ENCODE results near the gene L3MBTL2. TPM values are rescaled to one million over a fixed set of nuclear protein-coding genes. Genes with fewer than 3 reads are reported as not detected.
"Not testable (repeated sequence)": the region's sequence is repeated elsewhere in the genome, so short reads cannot be mapped to it uniquely, and the experiment has no call there.

Gene L3MBTL2
- total RNA-seq, 5 donors from 2014 or later (not counting 1 experiment from before 2014, with no cell fraction given), result 31.5 to 46.1 (median 42.1) TPM

- H3K36me3 Mint-ChIP-seq, result peaks cover 43% of the 10 kb centered on the region
- no peak overlapping the region for H3K4me3 Mint-ChIP-seq
- ATAC-seq (replicated peaks in 1 of 4) (no peak), DNase-seq (no peak)
- ChIA-PET CTCF (no interaction called here), POLR2A (no interaction called here)
- H3K4me3 ChIP-seq (ENCODE audit: control insufficient read depth in 1 of 2, extremely low read depth in 1 of 2, low read length in 1 of 2), result no peak overlapping the region
- H3K9me3 ChIP-seq, result no peaks in the 10 kb centered on the region
- no peak overlapping the region for H3K27ac Mint-ChIP-seq
- H3K4me1 ChIP-seq (ENCODE audit: control insufficient read depth in 1 of 2, extremely low read depth in 1 of 2, insufficient read depth in 2 of 2, low read length in 2 of 2), result no peaks in the 10 kb centered on the region
- WGBS (ENCODE audit: insufficient coverage), result 87% methylated on average over 5 of the region's 7 CpGs
- H3K36me3 ChIP-seq (ENCODE audit: control insufficient read depth in 2 of 2, extremely low read depth in 1 of 2, insufficient read depth in 1 of 2, low read length in 1 of 2), result peaks cover 27 to 90% of the 10 kb centered on the region in 2 donors
- no peak overlapping the region for H3K27ac ChIP-seq (ENCODE audit: low read length)
- H3K9me3 Mint-ChIP-seq, result no peaks in the 10 kb centered on the region
- H3K4me1 Mint-ChIP-seq, result no peaks in the 10 kb centered on the region
- H3K27me3 ChIP-seq (replicated peaks in 1 of 2; ENCODE audit: control insufficient read depth in 2 of 2, extremely low read depth in 1 of 2, insufficient read depth in 2 of 2, low read length in 1 of 2), result no peaks in the 10 kb centered on the region
- no peaks in the 10 kb centered on the region for H3K27me3 Mint-ChIP-seq
Observed at GRCh38 chr22:41254230-41254629, 49.1 kb downstream of the L3MBTL2 start.

GRCh38 chr22:41256254-41257253 is 51.4 kb downstream of the L3MBTL2 start:
- DNase-seq (no peak), ATAC-seq (replicated peaks in 1 of 4) (no peak)
- WGBS (ENCODE audit: insufficient coverage), result 96% methylated on average over 9 of the region's 20 CpGs
- Histone ChIP-seq H3K36me3 (ENCODE audit: control insufficient read depth in 2 of 2, extremely low read depth in 1 of 2, insufficient read depth in 1 of 2, low read length in 1 of 2) (peaks cover 21 to 86% of the 10 kb centered on the region in 2 donors), H3K9me3 (no peaks in the 10 kb centered on the region), H3K4me1 (ENCODE audit: control insufficient read depth in 1 of 2, extremely low read depth in 1 of 2, insufficient read depth in 2 of 2, low read length in 2 of 2) (no peaks in the 10 kb centered on the region), H3K27ac (ENCODE audit: low read length) (no peak overlapping the region), H3K27me3 (replicated peaks in 1 of 2; ENCODE audit: control insufficient read depth in 2 of 2, extremely low read depth in 1 of 2, insufficient read depth in 2 of 2, low read length in 1 of 2) (no peaks in the 10 kb centered on the region), H3K4me3 (ENCODE audit: control insufficient read depth in 1 of 2, extremely low read depth in 1 of 2, low read length in 1 of 2) (no peak overlapping the region)
- Mint-ChIP-seq H3K27ac (no peak overlapping the region), H3K27me3 (no peaks in the 10 kb centered on the region), H3K4me1 (no peaks in the 10 kb centered on the region), H3K9me3 (no peaks in the 10 kb centered on the region), H3K36me3 (peaks cover 33% of the 10 kb centered on the region), H3K4me3 (no peak overlapping the region)
- CTCF ChIA-PET, result no interaction called here
- POLR2A ChIA-PET, result no interaction called here

GRCh38 chr22:41257696-41258095 is 52.6 kb downstream of the L3MBTL2 start:
- peaks cover 34% of the 10 kb centered on the region for H3K36me3 Mint-ChIP-seq
- H3K9me3 Mint-ChIP-seq, result no peaks in the 10 kb centered on the region
- H3K36me3 ChIP-seq (ENCODE audit: control insufficient read depth in 2 of 2, extremely low read depth in 1 of 2, insufficient read depth in 1 of 2, low read length in 1 of 2), result peaks cover 25 to 88% of the 10 kb centered on the region in 2 donors
- H3K4me3 Mint-ChIP-seq, result no peak overlapping the region
- H3K4me3 ChIP-seq (ENCODE audit: control insufficient read depth in 1 of 2, extremely low read depth in 1 of 2, low read length in 1 of 2), result no peak overlapping the region
- no peaks in the 10 kb centered on the region for H3K27me3 Mint-ChIP-seq
- no peaks in the 10 kb centered on the region for H3K27me3 ChIP-seq (replicated peaks in 1 of 2; ENCODE audit: control insufficient read depth in 2 of 2, extremely low read depth in 1 of 2, insufficient read depth in 2 of 2, low read length in 1 of 2)
- DNase-seq, result no peak
- no peaks in the 10 kb centered on the region for H3K4me1 ChIP-seq (ENCODE audit: control insufficient read depth in 1 of 2, extremely low read depth in 1 of 2, insufficient read depth in 2 of 2, low read length in 2 of 2)
- POLR2A ChIA-PET, result no interaction called here
- WGBS (ENCODE audit: insufficient coverage), result 85% methylated on average over 10 of the region's 11 CpGs
- no peaks in the 10 kb centered on the region for H3K9me3 ChIP-seq
- CTCF ChIA-PET, result no interaction called here
- H3K4me1 Mint-ChIP-seq, result no peaks in the 10 kb centered on the region
- H3K27ac ChIP-seq (ENCODE audit: low read length), result no peak overlapping the region
- ATAC-seq (replicated peaks in 1 of 4), result no peak
- H3K27ac Mint-ChIP-seq, result no peak overlapping the region

- H3K4me3 ChIP-seq (ENCODE audit: control insufficient read depth in 1 of 2, extremely low read depth in 1 of 2, low read length in 1 of 2); DNase-seq; H3K4me3 Mint-ChIP-seq; CTCF ChIA-PET; H3K27me3 Mint-ChIP-seq; H3K4me1 Mint-ChIP-seq; POLR2A ChIA-PET; ATAC-seq (replicated peaks in 1 of 4); H3K9me3 ChIP-seq; H3K9me3 Mint-ChIP-seq; H3K27me3 ChIP-seq (replicated peaks in 1 of 2; ENCODE audit: control insufficient read depth in 2 of 2, extremely low read depth in 1 of 2, insufficient read depth in 2 of 2, low read length in 1 of 2); H3K4me1 ChIP-seq (ENCODE audit: control insufficient read depth in 1 of 2, extremely low read depth in 1 of 2, insufficient read depth in 2 of 2, low read length in 2 of 2); H3K27ac ChIP-seq (ENCODE audit: low read length); H3K27ac Mint-ChIP-seq: not testable (repeated sequence)
- peaks cover 28 to 90% of the 10 kb centered on the region in 2 donors for H3K36me3 ChIP-seq (ENCODE audit: control insufficient read depth in 2 of 2, extremely low read depth in 1 of 2, insufficient read depth in 1 of 2, low read length in 1 of 2)
- H3K36me3 Mint-ChIP-seq, result peaks cover 36% of the 10 kb centered on the region
- 100% methylated on average over 1 of the region's 4 CpGs for WGBS (ENCODE audit: insufficient coverage)
Observed at GRCh38 chr22:41259756-41260155, 54.6 kb downstream of the L3MBTL2 start.

GRCh38 chr22:41260871-41261270 is 55.8 kb downstream of the L3MBTL2 start:
- H3K4me3 Mint-ChIP-seq, result no peak overlapping the region
- H3K4me1 ChIP-seq (ENCODE audit: control insufficient read depth in 1 of 2, extremely low read depth in 1 of 2, insufficient read depth in 2 of 2, low read length in 2 of 2), result no peaks in the 10 kb centered on the region
- H3K9me3 ChIP-seq, result no peaks in the 10 kb centered on the region
- H3K27me3 ChIP-seq (replicated peaks in 1 of 2; ENCODE audit: control insufficient read depth in 2 of 2, extremely low read depth in 1 of 2, insufficient read depth in 2 of 2, low read length in 1 of 2), result no peaks in the 10 kb centered on the region
- H3K27ac ChIP-seq (ENCODE audit: low read length), result no peak overlapping the region
- CTCF ChIA-PET, result no interaction called here
- H3K27ac Mint-ChIP-seq, result no peak overlapping the region
- ATAC-seq (replicated peaks in 1 of 4) (no peak), DNase-seq (no peak)
- WGBS (ENCODE audit: insufficient coverage), result 98% methylated on average over 6 of the region's 7 CpGs
- no peaks in the 10 kb centered on the region for H3K4me1 Mint-ChIP-seq
- H3K36me3 ChIP-seq (ENCODE audit: control insufficient read depth in 2 of 2, extremely low read depth in 1 of 2, insufficient read depth in 1 of 2, low read length in 1 of 2), result peaks cover 27 to 86% of the 10 kb centered on the region in 2 donors
- no peaks in the 10 kb centered on the region for H3K9me3 Mint-ChIP-seq
- H3K27me3 Mint-ChIP-seq, result no peaks in the 10 kb centered on the region
- POLR2A ChIA-PET, result no interaction called here
- no peak overlapping the region for H3K4me3 ChIP-seq (ENCODE audit: control insufficient read depth in 1 of 2, extremely low read depth in 1 of 2, low read length in 1 of 2)
- peaks cover 37% of the 10 kb centered on the region for H3K36me3 Mint-ChIP-seq

- no peaks in the 10 kb centered on the region for H3K4me1 Mint-ChIP-seq
- peaks cover 44% of the 10 kb centered on the region for H3K36me3 Mint-ChIP-seq
- DNase-seq (no peak), ATAC-seq (replicated peaks in 1 of 4) (no peak)
- no peaks in the 10 kb centered on the region for H3K27me3 ChIP-seq (replicated peaks in 1 of 2; ENCODE audit: control insufficient read depth in 2 of 2, extremely low read depth in 1 of 2, insufficient read depth in 2 of 2, low read length in 1 of 2)
- H3K27me3 Mint-ChIP-seq, result no peaks in the 10 kb centered on the region
- H3K4me3 Mint-ChIP-seq, result no peak overlapping the region
- H3K27ac ChIP-seq (ENCODE audit: low read length), result no peak overlapping the region
- no peak overlapping the region for H3K4me3 ChIP-seq (ENCODE audit: control insufficient read depth in 1 of 2, extremely low read depth in 1 of 2, low read length in 1 of 2)
- H3K9me3 Mint-ChIP-seq, result no peaks in the 10 kb centered on the region
- no peaks in the 10 kb centered on the region for H3K9me3 ChIP-seq
- H3K36me3 ChIP-seq (ENCODE audit: control insufficient read depth in 2 of 2, extremely low read depth in 1 of 2, insufficient read depth in 1 of 2, low read length in 1 of 2), result peaks cover 22 to 85% of the 10 kb centered on the region in 2 donors
- no peaks in the 10 kb centered on the region for H3K4me1 ChIP-seq (ENCODE audit: control insufficient read depth in 1 of 2, extremely low read depth in 1 of 2, insufficient read depth in 2 of 2, low read length in 2 of 2)
- H3K27ac Mint-ChIP-seq, result peak overlapping the region in 1 of 2 donors; percentile 43
- ChIA-PET CTCF (no interaction called here), POLR2A (no interaction called here)
- WGBS (ENCODE audit: insufficient coverage), result 100% methylated on average over 10 of the region's 12 CpGs
Observed at GRCh38 chr22:41261541-41262249, 56.6 kb downstream of the L3MBTL2 start.

All from T-cell (primary cell).